Measurements from ENCODE around the gene CLCN6.

The CLCN6 gene

GRCh38 chr1:11792106-11792505, 13.9 kb upstream of the CLCN6 start:
- H3K36me3 ChIP-seq (replicated peaks; ENCODE audit: insufficient read depth, low read length) = no peaks in the 10 kb centered on the region
- H3K27me3 ChIP-seq (replicated peaks; ENCODE audit: insufficient read depth, low read length) = no peaks in the 10 kb centered on the region
- no peaks in the 10 kb centered on the region for H3K9me3 ChIP-seq (replicated peaks; ENCODE audit: insufficient read depth, low read length)
- H3K4me2 ChIP-seq (ENCODE audit: low read depth, low read length) = no peak overlapping the region
- H3K9me2 ChIP-seq (replicated peaks; ENCODE audit: insufficient read depth, low read length) = no peaks in the 10 kb centered on the region
- no peak overlapping the region for H2AFZ ChIP-seq (ENCODE audit: low read length)
- H4K20me1 ChIP-seq (ENCODE audit: insufficient read depth, low read length) = no peaks in the 10 kb centered on the region
- no peak for DNase-seq
- H3K4me3 ChIP-seq (ENCODE audit: low read length) = no peak overlapping the region
- no peak overlapping the region for H3K27ac ChIP-seq (ENCODE audit: low read length)
- H3K4me1 ChIP-seq (ENCODE audit: low read length) = no peaks in the 10 kb centered on the region
- no peaks in the 10 kb centered on the region for H3F3A ChIP-seq (ENCODE audit: insufficient read depth, low read length)
- no peak for TF ChIP-seq CTCF (IDR thresholded peaks at IDR 0.05; ENCODE audit: low read length)
- no peak for TF ChIP-seq EZH2 (optimal IDR thresholded peaks at IDR 0.05; ENCODE audit: low read depth, low read length)
- TF ChIP-seq EZH2phosphoT487 (IDR thresholded peaks at IDR 0.05; ENCODE audit: low read length) = no peak
- H3K79me2 ChIP-seq (ENCODE audit: low read length) = no peaks in the 10 kb centered on the region
- no peak overlapping the region for H3K9ac ChIP-seq (ENCODE audit: low read length)

GRCh38 chr1:11793819-11794218, 12.2 kb upstream of the CLCN6 start:
- TF ChIP-seq EZH2phosphoT487 (IDR thresholded peaks at IDR 0.05; ENCODE audit: low read length) (no peak), CTCF (IDR thresholded peaks at IDR 0.05; ENCODE audit: low read length) (no peak), EZH2 (optimal IDR thresholded peaks at IDR 0.05; ENCODE audit: low read depth, low read length) (no peak)
- no peak overlapping the region for H3K9ac ChIP-seq (ENCODE audit: low read length)
- no peaks in the 10 kb centered on the region for H4K20me1 ChIP-seq (ENCODE audit: insufficient read depth, low read length)
- no peaks in the 10 kb centered on the region for H3K27me3 ChIP-seq (replicated peaks; ENCODE audit: insufficient read depth, low read length)
- H3K27ac ChIP-seq (ENCODE audit: low read length) = no peak overlapping the region
- no peaks in the 10 kb centered on the region for H3K4me1 ChIP-seq (ENCODE audit: low read length)
- no peak overlapping the region for H3K4me2 ChIP-seq (ENCODE audit: low read depth, low read length)
- no peak for DNase-seq
- H3F3A ChIP-seq (ENCODE audit: insufficient read depth, low read length) = no peaks in the 10 kb centered on the region
- no peak overlapping the region for H3K4me3 ChIP-seq (ENCODE audit: low read length)
- H3K9me2 ChIP-seq (replicated peaks; ENCODE audit: insufficient read depth, low read length) = no peaks in the 10 kb centered on the region
- no peak overlapping the region for H2AFZ ChIP-seq (ENCODE audit: low read length)
- no peaks in the 10 kb centered on the region for H3K9me3 ChIP-seq (replicated peaks; ENCODE audit: insufficient read depth, low read length)
- no peaks in the 10 kb centered on the region for H3K36me3 ChIP-seq (replicated peaks; ENCODE audit: insufficient read depth, low read length)
- no peaks in the 10 kb centered on the region for H3K79me2 ChIP-seq (ENCODE audit: low read length)

GRCh38 chr1:11794446-11795237, 11.3 kb upstream of the CLCN6 start:
- H3K36me3 ChIP-seq (replicated peaks; ENCODE audit: insufficient read depth, low read length) = no peaks in the 10 kb centered on the region
- TF ChIP-seq EZH2phosphoT487 (IDR thresholded peaks at IDR 0.05; ENCODE audit: low read length) (no peak), EZH2 (optimal IDR thresholded peaks at IDR 0.05; ENCODE audit: low read depth, low read length) (no peak), CTCF (IDR thresholded peaks at IDR 0.05; ENCODE audit: low read length) (no peak)

More at GRCh38 chr1:11794446-11795237, 11.3 kb upstream of the CLCN6 start:
- Histone ChIP-seq H3K9ac (ENCODE audit: low read length) (no peak overlapping the region), H3K27me3 (replicated peaks; ENCODE audit: insufficient read depth, low read length) (no peaks in the 10 kb centered on the region), H3K4me1 (ENCODE audit: low read length) (no peaks in the 10 kb centered on the region), H4K20me1 (ENCODE audit: insufficient read depth, low read length) (no peaks in the 10 kb centered on the region), H3K4me3 (ENCODE audit: low read length) (no peak overlapping the region), H3K79me2 (ENCODE audit: low read length) (no peaks in the 10 kb centered on the region), H2AFZ (ENCODE audit: low read length) (no peak overlapping the region), H3F3A (ENCODE audit: insufficient read depth, low read length) (no peaks in the 10 kb centered on the region), H3K27ac (ENCODE audit: low read length) (no peak overlapping the region), H3K9me3 (replicated peaks; ENCODE audit: insufficient read depth, low read length) (no peaks in the 10 kb centered on the region), H3K9me2 (replicated peaks; ENCODE audit: insufficient read depth, low read length) (no peaks in the 10 kb centered on the region), H3K4me2 (ENCODE audit: low read depth, low read length) (no peak overlapping the region)
- no peak for DNase-seq

Measured in MM.1S (cell line).